Thymus (tissue), 11 donors: ENCODE results near the gene TSPAN11. TPM values are rescaled to one million over a fixed set of nuclear protein-coding genes. Genes with fewer than 3 reads are reported as not detected.
A peak's percentile ranks its signal among the peaks of the same experiment; 100 is the strongest.

Experiments used
- DNase-seq, 9 donors: peaks; one replicate each; pipeline ENCODE4 v3.0.0-alpha.2; 2013; ENCODE audit warnings: low spot score in 9 of 9, low read depth in 6 of 9, missing footprints in 1 of 9
- H3K27ac ChIP-seq, 2 donors: one replicate each; pipeline ENCODE4 v1.5.1; 2013; ENCODE audit warnings: control low read depth in 1 of 2, low read depth in 1 of 2, low read length in 1 of 2, mild to moderate bottlenecking in 1 of 2, moderate library complexity in 1 of 2
- H3K27me3 ChIP-seq, 2 donors: one replicate each; pipeline ENCODE4 v1.5.1; 2013; ENCODE audit warnings: low read length in 1 of 2; ENCODE audit not compliant: control insufficient read depth in 2 of 2, insufficient read depth in 1 of 2
- H3K36me3 ChIP-seq, 2 donors: one replicate each; pipeline ENCODE4 v1.5.1; 2013; ENCODE audit warnings: low read length in 1 of 2, mild to moderate bottlenecking in 1 of 2, moderate library complexity in 1 of 2; ENCODE audit not compliant: control insufficient read depth in 2 of 2, insufficient read depth in 2 of 2
- H3K4me1 ChIP-seq, 2 donors: one replicate each; pipeline ENCODE4 v1.5.1; 2013; ENCODE audit warnings: low read length in 2 of 2; ENCODE audit not compliant: control insufficient read depth in 2 of 2, insufficient read depth in 2 of 2
- H3K4me3 ChIP-seq, 2 donors: one replicate each; pipeline ENCODE4 v1.5.1; 2013; ENCODE audit warnings: low read length in 2 of 2, control low read depth in 1 of 2, mild to moderate bottlenecking in 1 of 2
- H3K9me3 ChIP-seq, 2 donors: one replicate each; pipeline ENCODE4 v1.5.1; 2013; ENCODE audit warnings: low read length in 1 of 2, mild to moderate bottlenecking in 1 of 2; ENCODE audit not compliant: control insufficient read depth in 2 of 2, insufficient read depth in 1 of 2
- WGBS: extraction: QIAGEN DNeasy Blood & Tissue Kit; methylation state at CpG from one replicate; pipeline ENCODE4 v1.1.7; 2013; 5-methylcytosine and 5-hydroxymethylcytosine counted together
- polyA plus RNA-seq: library from polyadenylated mRNA; stranded (reverse); fragments of 200-250 nt; gene quantifications from one replicate; pipeline ENCODE4 v1.2.3, GENCODE V29; 2013
- total RNA-seq: library from RNA; stranded (reverse); fragments of 120-200 nt; gene quantifications from one replicate; pipeline ENCODE4 v1.2.4, GENCODE V29; 2013
- donor health status: healthy.

Gene TSPAN11
- total and polyA plus RNA-seq, 2 donors = 0.21 to 0.85 TPM

DNA sequence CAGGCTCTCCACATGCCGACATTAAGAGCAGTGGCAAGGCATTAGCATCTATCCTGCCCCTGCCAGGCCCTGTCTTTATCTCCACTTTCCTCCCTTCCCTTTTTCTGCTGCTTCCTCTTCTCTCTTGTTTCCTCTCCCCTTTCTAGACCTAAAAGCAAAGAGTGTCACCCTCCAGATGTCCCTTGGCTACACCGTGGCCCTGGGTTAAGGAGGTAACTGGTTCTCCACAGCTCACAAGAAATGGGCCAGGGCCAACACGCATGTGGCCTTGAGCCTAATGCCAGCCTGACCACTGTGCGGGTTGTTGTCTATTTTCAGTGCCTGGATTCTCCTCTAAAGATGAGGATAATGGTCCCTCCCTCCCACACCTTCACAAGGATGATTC lies 105.4 kb downstream of the TSPAN11 start:
- peak overlapping the region; percentile 9 to 97 for H3K27ac ChIP-seq
- WGBS = 66% methylated on average over 4 of the region's 4 CpGs
- no peak overlapping the region for H3K4me3 ChIP-seq
- peaks cover 0 to 4% of the 10 kb centered on the region in 2 donors for H3K9me3 ChIP-seq
- peaks cover 59 to 87% of the 10 kb centered on the region in 2 donors for H3K4me1 ChIP-seq
- no peak for DNase-seq
- no peaks in the 10 kb centered on the region for H3K36me3 ChIP-seq
- H3K27me3 ChIP-seq = no peaks in the 10 kb centered on the region

DNA sequence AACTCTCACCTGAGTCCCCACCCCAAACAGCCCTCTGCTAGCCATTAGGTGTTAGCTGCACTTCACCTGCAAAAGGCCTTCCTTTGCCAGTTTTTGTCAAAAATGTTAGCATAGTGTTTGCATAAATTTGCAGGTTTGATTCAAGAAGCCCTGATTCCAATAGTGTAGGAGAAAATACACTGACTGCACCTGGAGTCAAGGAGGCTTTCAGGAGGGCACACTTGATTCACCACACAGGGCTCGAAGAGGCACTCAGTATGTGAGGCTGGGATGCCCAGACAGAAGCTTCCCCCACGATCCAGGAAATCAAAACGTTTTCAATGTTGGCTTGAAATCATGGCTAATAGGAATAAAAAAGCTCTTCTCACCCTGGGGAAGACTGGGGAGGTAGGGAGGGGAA lies 106.6 kb downstream of the TSPAN11 start:
- Histone ChIP-seq H3K27me3 (no peaks in the 10 kb centered on the region), H3K4me1 (peaks cover 70 to 98% of the 10 kb centered on the region in 2 donors), H3K9me3 (no peaks in the 10 kb centered on the region), H3K27ac (peak overlapping the region in 1 of 2 donors; percentile 97), H3K36me3 (no peaks in the 10 kb centered on the region), H3K4me3 (no peak overlapping the region)
- DNase-seq = no peak
- WGBS = 87% methylated on average over 3 of the region's 3 CpGs

DNA sequence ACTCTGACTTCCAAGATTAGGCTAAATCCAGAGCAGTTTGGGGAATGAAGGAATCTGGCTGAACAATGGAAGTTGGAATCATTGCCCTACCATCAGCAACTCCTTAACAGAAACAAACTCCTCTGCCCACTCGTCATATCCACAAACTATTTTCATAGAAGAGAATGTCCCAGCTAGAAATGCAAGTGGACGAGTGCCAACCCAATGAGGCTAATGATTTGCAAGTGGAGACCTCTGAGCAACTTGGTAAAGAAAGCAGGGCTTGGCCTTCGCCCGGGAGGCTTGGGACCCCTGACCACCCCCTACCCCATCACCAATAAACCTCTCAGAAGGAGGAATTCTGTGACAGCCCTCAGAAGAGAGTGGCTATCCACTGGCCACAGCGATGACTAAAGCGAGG lies 107.1 kb downstream of the TSPAN11 start:
- WGBS = 97% methylated on average over 6 of the region's 6 CpGs
- Histone ChIP-seq H3K27ac (peak overlapping the region in 1 of 2 donors; percentile 97), H3K4me1 (peaks cover 76 to 99% of the 10 kb centered on the region in 2 donors), H3K36me3 (no peaks in the 10 kb centered on the region), H3K27me3 (no peaks in the 10 kb centered on the region), H3K9me3 (no peaks in the 10 kb centered on the region), H3K4me3 (no peak overlapping the region)
- no peak for DNase-seq

DNA sequence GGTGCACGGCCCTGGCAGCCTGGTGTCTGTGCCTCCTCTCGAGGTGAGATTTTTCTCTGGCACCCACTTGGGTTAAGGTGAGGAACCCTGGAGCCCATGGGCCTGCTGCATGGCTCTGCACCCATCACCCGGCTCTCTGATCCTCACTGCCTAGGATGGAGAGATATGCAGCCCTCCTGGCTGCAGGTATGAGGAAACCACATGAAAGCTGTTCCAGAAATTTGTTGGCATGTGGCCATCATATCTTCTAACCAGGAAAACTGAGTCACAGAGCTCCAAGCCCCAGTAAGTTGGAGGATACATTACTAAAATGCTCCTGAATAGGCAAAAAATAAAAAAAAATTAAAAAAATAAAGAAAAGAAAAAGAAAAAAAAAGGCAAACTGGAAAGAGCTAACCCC lies 107.8 kb downstream of the TSPAN11 start:
- H3K4me3 ChIP-seq = no peak overlapping the region
- no peaks in the 10 kb centered on the region for H3K36me3 ChIP-seq
- H3K27me3 ChIP-seq = no peaks in the 10 kb centered on the region
- no peak overlapping the region for H3K27ac ChIP-seq
- WGBS = 96% methylated on average over 3 of the region's 3 CpGs
- H3K9me3 ChIP-seq = no peaks in the 10 kb centered on the region
- H3K4me1 ChIP-seq = peaks cover 69 to 92% of the 10 kb centered on the region in 2 donors
- DNase-seq = no peak

DNA sequence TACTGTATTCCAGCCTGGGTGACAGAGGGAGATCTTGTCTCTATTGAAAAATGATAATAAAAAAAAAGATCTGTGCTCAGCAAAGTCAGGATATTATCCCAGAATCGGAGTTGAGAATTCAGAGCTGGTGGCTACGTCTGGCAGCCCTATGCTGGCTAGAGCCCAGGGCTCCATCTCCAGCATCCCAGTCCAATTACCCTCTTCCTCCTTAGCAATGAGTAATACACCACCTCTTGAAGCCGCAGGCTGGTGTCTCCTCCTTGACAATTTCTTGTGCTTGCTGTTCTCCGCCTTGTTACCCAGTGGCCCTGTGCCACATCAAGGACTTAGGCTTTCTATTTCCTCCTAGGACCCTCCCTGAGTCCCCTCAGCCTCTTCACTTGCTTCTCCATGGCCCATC lies 108.7 kb downstream of the TSPAN11 start:
- Histone ChIP-seq H3K4me3 (no peak overlapping the region), H3K4me1 (peaks cover 65 to 83% of the 10 kb centered on the region in 2 donors), H3K9me3 (no peaks in the 10 kb centered on the region), H3K27ac (peak overlapping the region in 1 of 2 donors; percentile 86), H3K27me3 (no peaks in the 10 kb centered on the region), H3K36me3 (no peaks in the 10 kb centered on the region)
- 91% methylated on average over 4 of the region's 4 CpGs for WGBS
- no peak for DNase-seq

DNA sequence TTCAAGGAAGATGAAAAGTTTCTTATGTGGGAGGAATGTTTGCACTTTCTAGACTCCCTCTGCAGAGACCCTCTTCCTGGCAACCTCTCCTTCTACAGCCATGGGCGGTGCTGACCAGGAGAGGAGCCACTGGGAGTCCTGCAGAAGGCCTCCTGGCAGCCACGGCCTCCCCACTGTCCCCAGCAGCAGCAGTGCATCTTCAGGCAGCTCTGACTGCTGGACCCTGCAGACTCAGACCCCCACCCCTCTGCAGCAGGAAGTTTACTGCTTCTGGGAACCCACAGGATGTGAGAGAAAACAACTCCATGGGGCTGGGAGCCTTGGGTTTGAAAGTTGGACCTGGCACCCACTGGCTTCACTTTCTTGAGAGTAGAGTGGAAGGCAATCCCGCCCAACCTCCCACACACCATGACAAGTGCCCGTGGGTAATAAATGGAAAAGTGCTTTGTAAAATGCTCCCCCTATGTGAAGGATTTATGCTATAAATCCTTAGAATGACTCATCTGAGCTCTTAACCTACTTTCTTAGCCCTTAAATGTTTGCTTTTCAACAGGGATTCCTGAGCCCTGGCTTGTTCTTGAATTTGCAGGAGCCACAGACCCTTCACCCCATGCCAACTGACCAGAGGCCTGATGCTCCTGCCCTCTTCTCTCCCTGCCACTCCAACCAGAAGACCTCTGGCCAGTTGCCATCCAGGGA lies 109.6 kb downstream of the TSPAN11 start:
- DNase-seq = peak in 1 of 9 donors; percentile 57
- H3K36me3 ChIP-seq = no peaks in the 10 kb centered on the region
- H3K9me3 ChIP-seq = no peaks in the 10 kb centered on the region
- H3K27me3 ChIP-seq = no peaks in the 10 kb centered on the region
- no peak overlapping the region for H3K4me3 ChIP-seq
- 92% methylated on average over 4 of the region's 4 CpGs for WGBS
- H3K27ac ChIP-seq = peak overlapping the region; percentile 20 to 86
- peaks cover 60 to 76% of the 10 kb centered on the region in 2 donors for H3K4me1 ChIP-seq

DNA sequence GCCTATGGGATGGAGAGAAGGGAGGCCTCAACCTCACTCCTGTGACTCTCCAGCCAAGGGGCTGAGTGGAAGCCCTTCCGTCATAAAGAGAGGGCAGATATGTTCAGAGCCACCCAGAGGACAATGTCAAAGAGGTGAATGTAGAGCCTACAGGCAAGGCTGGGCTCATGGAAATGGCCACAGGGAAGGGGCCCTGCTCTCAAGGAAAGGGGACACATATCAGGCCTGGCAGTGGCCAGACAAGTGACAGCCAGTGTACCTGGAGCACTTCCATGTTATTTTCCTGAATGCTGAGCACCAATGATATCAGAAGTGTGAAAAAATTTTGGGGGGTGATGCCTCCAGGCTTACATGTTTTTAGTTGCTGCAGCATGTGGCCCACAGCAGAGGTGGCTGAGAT lies 110.5 kb downstream of the TSPAN11 start:
- peaks cover 59 to 76% of the 10 kb centered on the region in 2 donors for H3K4me1 ChIP-seq
- H3K4me3 ChIP-seq = no peak overlapping the region
- no peaks in the 10 kb centered on the region for H3K36me3 ChIP-seq
- 96% methylated on average over 1 of the region's 1 CpG for WGBS
- no peaks in the 10 kb centered on the region for H3K27me3 ChIP-seq
- no peak for DNase-seq
- peak overlapping the region in 1 of 2 donors; percentile 86 for H3K27ac ChIP-seq
- H3K9me3 ChIP-seq = no peaks in the 10 kb centered on the region

DNA sequence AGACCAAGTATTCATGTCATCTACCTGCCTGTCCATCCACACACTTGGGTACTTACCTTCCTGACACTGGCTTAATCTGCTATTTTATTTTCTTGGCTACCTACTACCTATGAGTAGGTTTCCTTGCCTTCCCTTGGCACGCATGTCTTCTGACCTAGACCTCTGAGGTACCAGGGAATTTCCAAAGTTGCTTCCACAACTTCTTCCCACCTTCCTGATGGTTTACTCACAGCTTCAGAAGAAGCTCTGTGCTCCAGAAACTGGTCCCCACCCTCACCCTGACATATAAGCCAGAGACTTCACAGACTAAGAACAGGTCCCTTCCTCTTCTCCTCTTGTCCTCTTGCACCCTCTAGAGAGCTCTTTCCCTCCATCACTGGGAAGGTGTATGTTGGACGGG lies 111.4 kb downstream of the TSPAN11 start:
- H3K27ac ChIP-seq = no peak overlapping the region
- no peak for DNase-seq
- 92% methylated on average over 2 of the region's 2 CpGs for WGBS

DNA sequence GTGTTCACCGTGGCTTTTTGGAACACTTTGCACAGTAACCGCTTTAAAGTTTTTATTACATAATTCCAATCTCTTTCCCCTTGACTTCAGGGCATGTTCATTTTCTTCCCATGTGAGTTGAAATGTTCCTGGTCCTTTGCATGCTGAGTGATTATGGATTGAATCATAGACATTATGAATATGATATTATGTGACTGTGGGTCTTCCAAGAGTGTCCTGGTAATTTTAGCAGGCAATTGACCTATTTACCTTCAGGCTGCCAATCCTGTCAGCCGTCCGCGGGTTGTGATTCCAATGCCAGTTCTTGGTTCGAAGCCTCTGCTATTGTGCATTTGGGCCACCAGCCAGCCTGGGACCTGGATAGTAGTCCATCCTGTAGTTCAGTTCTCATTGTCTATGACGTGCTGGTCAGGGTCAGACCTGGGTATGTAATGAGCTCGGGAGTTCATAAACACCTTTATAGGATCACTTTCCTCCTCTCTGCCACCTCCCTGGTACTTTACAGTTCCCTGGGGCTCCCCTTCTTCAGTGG lies 114.6 kb downstream of the TSPAN11 start:
- Histone ChIP-seq H3K36me3 (no peaks in the 10 kb centered on the region), H3K27me3 (no peaks in the 10 kb centered on the region), H3K27ac (peak overlapping the region in 1 of 2 donors; percentile 10), H3K4me3 (no peak overlapping the region), H3K4me1 (peaks cover 33 to 45% of the 10 kb centered on the region in 2 donors), H3K9me3 (no peaks in the 10 kb centered on the region)
- no peak for DNase-seq
- 95% methylated on average over 8 of the region's 8 CpGs for WGBS

More for the DNA sequence above, 111.4 kb downstream of the TSPAN11 start:
- Histone ChIP-seq H3K27me3 (no peaks in the 10 kb centered on the region), H3K4me3 (no peak overlapping the region), H3K4me1 (peaks cover 52 to 72% of the 10 kb centered on the region in 2 donors), H3K9me3 (no peaks in the 10 kb centered on the region), H3K36me3 (no peaks in the 10 kb centered on the region)
